Measurements from ENCODE around the gene RPIA. TPM values are rescaled to one million over a fixed set of nuclear protein-coding genes. Genes with fewer than 3 reads are reported as not detected.
A peak's percentile ranks its signal among the peaks of the same experiment; 100 is the strongest.

RPIA gene
- total and polyA plus RNA-seq, 9 of the 15 experiments (the other 6 are each of a cell fraction or from before 2014, with no cell fraction given) = 7.8 to 41.2 (median 25.8) TPM

DNA sequence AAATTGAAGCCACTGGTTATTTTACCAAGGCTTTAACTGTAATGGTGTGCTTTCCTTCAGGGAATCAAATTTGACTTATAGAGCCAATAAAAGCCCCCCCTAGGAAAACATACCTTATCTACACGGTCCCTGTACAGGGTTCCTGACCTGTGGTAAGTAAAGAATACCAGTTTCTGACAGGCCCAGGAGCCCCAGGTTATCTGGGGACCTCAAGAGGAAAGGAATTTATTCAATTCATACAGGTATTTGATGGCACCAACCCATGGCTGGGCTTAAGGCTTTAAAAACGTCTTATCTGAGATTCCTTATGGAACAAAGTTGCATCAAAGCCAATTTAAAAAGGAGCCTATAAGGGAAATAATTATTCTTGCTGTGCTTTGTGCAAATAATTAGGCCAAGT, 7.0 kb upstream of the RPIA start (continued):
- TF ChIP-seq, protein P1, sequence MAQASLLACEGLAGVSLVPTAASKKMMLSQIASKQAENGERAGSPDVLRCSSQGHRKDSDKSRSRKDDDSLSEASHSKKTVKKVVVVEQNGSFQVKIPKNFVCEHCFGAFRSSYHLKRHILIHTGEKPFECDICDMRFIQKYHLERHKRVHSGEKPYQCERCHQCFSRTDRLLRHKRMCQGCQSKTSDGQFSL (CRISPR knock-in tag; IDR thresholded peaks at IDR 0.05) = no peak
- TF ChIP-seq, protein P1 (tag; IDR thresholded peaks at IDR 0.05) = no peak

GRCh38 chr2:88686320-88686719, 5.2 kb upstream of the RPIA start:
- H2AFZ ChIP-seq (ENCODE audit: low read depth, low read length) = no peak overlapping the region
- ChIA-PET CTCF (ENCODE audit: low intra/inter-chr PET ratio) (no interaction called here), POLR2A (interaction anchor here (0.5 kb wide), 1 partner anchor 58 kb away, joined by 3 read pairs; no protein-coding TSS in a partner anchor)
- H3K27ac ChIP-seq (ENCODE audit: extremely low read depth, low read depth, low read length) = no peak overlapping the region
- H3K79me2 ChIP-seq (ENCODE audit: control insufficient read depth, insufficient read depth, low read length) = peaks cover 21% of the 10 kb centered on the region
- TF ChIP-seq NFIC (IDR thresholded peaks at IDR 0.05) = peak; percentile 58
- no peak for TF ChIP-seq POLR2AphosphoS2 (IDR thresholded peaks at IDR 0.05; ENCODE audit: low read length)
- no peak for TF ChIP-seq PHF20 (IDR thresholded peaks at IDR 0.05; ENCODE audit: partially characterized antibody)
- H3K36me3 ChIP-seq (ENCODE audit: control insufficient read depth, insufficient read depth, low read length) = peaks cover 8% of the 10 kb centered on the region; the same call in 2 of the 3 replicates
- intact Hi-C loops (cut with micrococcal nuclease) = no loop called here
- H3K4me2 ChIP-seq (ENCODE audit: insufficient read depth, low read length) = no peak overlapping the region
- DNase-seq (ENCODE audit: extremely low read depth in 1 of 4, low spot score in 3 of 4) (no peak), ATAC-seq (no peak), FAIRE-seq (no peak)
- no TSS peak for BruUV-seq (replicated peaks)
- H3K9ac ChIP-seq (ENCODE audit: insufficient read depth in 1 of 2, low read depth in 2 of 2, low read length in 2 of 2) = no peak overlapping the region
- no peak overlapping the region for H3K4me3 ChIP-seq
- H3K27me3 ChIP-seq (ENCODE audit: control insufficient read depth in 2 of 2, insufficient read depth in 2 of 2, low read length in 2 of 2) = no peaks in the 10 kb centered on the region
- no peaks in the 10 kb centered on the region for H4K20me1 ChIP-seq (replicated peaks; ENCODE audit: control insufficient read depth, insufficient read depth, low read length)
- no peaks in the 10 kb centered on the region for H3K9me1 ChIP-seq (ENCODE audit: control insufficient read depth, insufficient read depth, low read length)
- H3K9me3 ChIP-seq (replicated peaks; ENCODE audit: control insufficient read depth, insufficient read depth, low read depth, low read length) = no peaks in the 10 kb centered on the region
- WGBS (ENCODE audit: insufficient coverage, low coverage, missing lambda C conversion rate) = 68% methylated on average over 4 of the region's 4 CpGs
- in situ Hi-C loops (cut with MboI) = no loop called here
- H3K4me1 ChIP-seq (replicated peaks in 1 of 2; ENCODE audit: control insufficient read depth in 2 of 2, insufficient read depth in 2 of 2, low read length in 2 of 2) = peaks cover 13 to 23% of the 10 kb centered on the region in 2 experiments; a peak in 4 of 5 replicates
